Type B pancreatic cell (in vitro differentiated cells): ENCODE data around the gene MPP2. TPM values are rescaled to one million over a fixed set of nuclear protein-coding genes. Genes with fewer than 3 reads are reported as not detected.

Source experiments
- DNase-seq: peaks from one replicate; pipeline ENCODE4 v3.0.0; 2021; ENCODE audit warnings: mixed read lengths; ENCODE audit not compliant: unreplicated experiment; ENCODE audit errors: extremely low spot score
- H3K27ac Mint-ChIP-seq: 2 replicates; pipeline ENCODE4 v1.8.0; 2021; ENCODE audit warnings: mild to moderate bottlenecking, mixed read lengths
- H3K27me3 Mint-ChIP-seq: 2 replicates; pipeline ENCODE4 v1.8.0; 2021; ENCODE audit warnings: mixed read lengths
- H3K36me3 Mint-ChIP-seq: 2 replicates; pipeline ENCODE4 v1.8.0; 2021; ENCODE audit warnings: mixed read lengths
- H3K4me1 Mint-ChIP-seq: one replicate; pipeline ENCODE4 v1.8.0; 2021; ENCODE audit warnings: mixed read lengths; ENCODE audit not compliant: unreplicated experiment
- H3K4me3 Mint-ChIP-seq: 2 replicates; pipeline ENCODE4 v1.8.0; 2021; ENCODE audit warnings: mild to moderate bottlenecking, mixed read lengths
- H3K9me3 Mint-ChIP-seq: 2 replicates; pipeline ENCODE4 v1.8.0; 2021; ENCODE audit warnings: mixed read lengths
- total RNA-seq: library from RNA; stranded (reverse); gene quantifications from 2 replicates; pipeline ENCODE4 v1.2.1, GENCODE V29; 2021; ENCODE audit warnings: low replicate concordance
- TF ChIP-seq, protein P1 (sequence below): fragments of 200-600 bp; sonication (generic); conservative IDR thresholded peaks from 2 replicates; pipeline ENCODE4 v1.5.0; 2021; ENCODE audit warnings: antibody characterized with exemption, mild to moderate bottlenecking

The MPP2 gene
- total RNA-seq, 1 donor from 2014 or later = 18.5 TPM

DNA sequence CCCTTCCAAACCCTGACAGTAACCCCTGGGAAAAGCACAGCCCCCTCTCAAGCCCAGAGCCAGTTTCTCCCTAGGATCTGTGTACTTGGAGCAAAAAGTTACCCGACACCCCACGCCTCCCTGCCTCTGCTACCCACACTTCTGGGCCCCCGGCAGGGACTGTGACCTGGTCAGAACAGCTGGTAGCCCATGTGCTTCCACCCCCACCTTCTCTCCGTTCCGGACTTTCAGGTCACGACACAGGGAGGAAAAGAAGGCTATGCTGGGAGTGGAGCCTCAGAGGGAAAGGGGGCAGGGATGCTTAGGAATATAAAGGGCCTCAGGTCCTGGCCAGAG lies 28.6 kb upstream of the MPP2 start:
- Mint-ChIP-seq H3K27ac (no peak overlapping the region), H3K4me3 (no peak overlapping the region), H3K4me1 (peaks cover 4% of the 10 kb centered on the region), H3K27me3 (peaks cover 23% of the 10 kb centered on the region), H3K36me3 (no peaks in the 10 kb centered on the region), H3K9me3 (no peaks in the 10 kb centered on the region)
- TF ChIP-seq, protein P1, sequence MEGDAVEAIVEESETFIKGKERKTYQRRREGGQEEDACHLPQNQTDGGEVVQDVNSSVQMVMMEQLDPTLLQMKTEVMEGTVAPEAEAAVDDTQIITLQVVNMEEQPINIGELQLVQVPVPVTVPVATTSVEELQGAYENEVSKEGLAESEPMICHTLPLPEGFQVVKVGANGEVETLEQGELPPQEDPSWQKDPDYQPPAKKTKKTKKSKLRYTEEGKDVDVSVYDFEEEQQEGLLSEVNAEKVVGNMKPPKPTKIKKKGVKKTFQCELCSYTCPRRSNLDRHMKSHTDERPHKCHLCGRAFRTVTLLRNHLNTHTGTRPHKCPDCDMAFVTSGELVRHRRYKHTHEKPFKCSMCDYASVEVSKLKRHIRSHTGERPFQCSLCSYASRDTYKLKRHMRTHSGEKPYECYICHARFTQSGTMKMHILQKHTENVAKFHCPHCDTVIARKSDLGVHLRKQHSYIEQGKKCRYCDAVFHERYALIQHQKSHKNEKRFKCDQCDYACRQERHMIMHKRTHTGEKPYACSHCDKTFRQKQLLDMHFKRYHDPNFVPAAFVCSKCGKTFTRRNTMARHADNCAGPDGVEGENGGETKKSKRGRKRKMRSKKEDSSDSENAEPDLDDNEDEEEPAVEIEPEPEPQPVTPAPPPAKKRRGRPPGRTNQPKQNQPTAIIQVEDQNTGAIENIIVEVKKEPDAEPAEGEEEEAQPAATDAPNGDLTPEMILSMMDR = no peak
- no peak for DNase-seq

- H3K9me3 Mint-ChIP-seq = no peaks in the 10 kb centered on the region
- no peak overlapping the region for H3K27ac Mint-ChIP-seq
- no peak overlapping the region for H3K4me3 Mint-ChIP-seq
- no peak for DNase-seq
- TF ChIP-seq, protein P1 = no peak
- no peaks in the 10 kb centered on the region for H3K36me3 Mint-ChIP-seq
- no peaks in the 10 kb centered on the region for H3K4me1 Mint-ChIP-seq
- peaks cover 21% of the 10 kb centered on the region for H3K27me3 Mint-ChIP-seq
Measured at GRCh38 chr17:43935204-43935925, 28.0 kb upstream of the MPP2 start.

- TF ChIP-seq, protein P1 = no peak
- Mint-ChIP-seq H3K27ac (no peak overlapping the region), H3K4me3 (no peak overlapping the region), H3K36me3 (no peaks in the 10 kb centered on the region), H3K9me3 (no peaks in the 10 kb centered on the region), H3K27me3 (peaks cover 20% of the 10 kb centered on the region), H3K4me1 (peaks cover 3% of the 10 kb centered on the region)
- no peak for DNase-seq
Measured at GRCh38 chr17:43932923-43933322, 25.6 kb upstream of the MPP2 start.

DNA sequence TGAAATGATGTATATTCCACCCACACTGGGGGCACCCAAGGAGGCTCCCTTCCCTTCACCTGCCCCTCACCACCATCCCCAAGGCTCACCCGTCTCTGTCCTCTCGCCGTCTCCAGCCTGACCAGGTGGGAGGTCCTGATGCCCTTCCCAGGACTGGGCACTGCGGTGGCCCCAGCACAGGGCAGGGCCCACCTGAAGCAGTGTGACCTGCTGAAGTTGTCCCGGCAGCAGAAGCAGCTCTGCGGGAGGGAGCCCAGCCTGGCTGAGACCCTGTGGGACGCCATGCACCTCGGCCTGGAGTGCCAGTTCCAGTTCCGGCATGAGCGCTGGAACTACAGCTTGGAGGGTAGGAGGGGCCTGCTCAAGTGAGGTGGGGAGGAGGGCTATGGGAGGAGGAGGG lies 25.0 kb upstream of the MPP2 start:
- Mint-ChIP-seq H3K27me3 (peaks cover 22% of the 10 kb centered on the region), H3K4me3 (no peak overlapping the region), H3K27ac (no peak overlapping the region), H3K36me3 (no peaks in the 10 kb centered on the region), H3K9me3 (no peaks in the 10 kb centered on the region), H3K4me1 (peaks cover 7% of the 10 kb centered on the region)
- TF ChIP-seq, protein P1 = no peak
- no peak for DNase-seq

- Mint-ChIP-seq H3K4me1 (peaks cover 13% of the 10 kb centered on the region), H3K36me3 (no peaks in the 10 kb centered on the region), H3K27ac (no peak overlapping the region), H3K4me3 (no peak overlapping the region), H3K27me3 (peaks cover 25% of the 10 kb centered on the region), H3K9me3 (no peaks in the 10 kb centered on the region)
- TF ChIP-seq, protein P1 = no peak
- no peak for DNase-seq
Measured at GRCh38 chr17:43931062-43931571, 23.8 kb upstream of the MPP2 start.
